Measurements from ENCODE around the gene CCDC141.

The CCDC141 gene

GRCh38 chr2:178827739-178828485 is 222.0 kb downstream of the CCDC141 start:
- Histone ChIP-seq H3K9me3 (no peaks in the 10 kb centered on the region), H3K27me3 (ENCODE audit: low read depth) (no peaks in the 10 kb centered on the region), H3K4me1 (peaks cover 14% of the 10 kb centered on the region), H3K36me3 (replicated peaks) (no peaks in the 10 kb centered on the region), H3K4me3 (no peak overlapping the region)
- in situ Hi-C loops (cut with MboI; ENCODE audit: low sequenced_read_pairs) = no loop called here
- DNase-seq (ENCODE audit: low spot score in 2 of 2) = no peak

GRCh38 chr2:178827111-178827510 is 222.8 kb downstream of the CCDC141 start:
- Histone ChIP-seq H3K4me3 (no peak overlapping the region), H3K9me3 (no peaks in the 10 kb centered on the region), H3K4me1 (peaks cover 14% of the 10 kb centered on the region), H3K36me3 (replicated peaks) (no peaks in the 10 kb centered on the region), H3K27me3 (ENCODE audit: low read depth) (no peaks in the 10 kb centered on the region)
- in situ Hi-C loops (cut with MboI; ENCODE audit: low sequenced_read_pairs) = no loop called here
- no peak for DNase-seq (ENCODE audit: low spot score in 2 of 2)

- DNase-seq (ENCODE audit: low spot score in 2 of 2) = no peak
- H3K27me3 ChIP-seq (ENCODE audit: low read depth) = no peaks in the 10 kb centered on the region
- no peak overlapping the region for H3K4me3 ChIP-seq
- peaks cover 14% of the 10 kb centered on the region for H3K4me1 ChIP-seq
- in situ Hi-C loops (cut with MboI; ENCODE audit: low sequenced_read_pairs) = no loop called here
- H3K36me3 ChIP-seq (replicated peaks) = no peaks in the 10 kb centered on the region
- H3K9me3 ChIP-seq = no peaks in the 10 kb centered on the region
These were observed 224.8 kb downstream of the CCDC141 start for GRCh38 chr2:178825183-178825582.

GRCh38 chr2:178824181-178824580 is 225.8 kb downstream of the CCDC141 start:
- no peak for DNase-seq (ENCODE audit: low spot score in 2 of 2)
- H3K4me3 ChIP-seq = no peak overlapping the region
- in situ Hi-C loops (cut with MboI; ENCODE audit: low sequenced_read_pairs) = no loop called here

GRCh38 chr2:178819992-178820391 is 229.9 kb downstream of the CCDC141 start:
- Histone ChIP-seq H3K9me3 (no peaks in the 10 kb centered on the region), H3K36me3 (replicated peaks) (no peaks in the 10 kb centered on the region), H3K27me3 (ENCODE audit: low read depth) (no peaks in the 10 kb centered on the region), H3K4me3 (no peak overlapping the region), H3K4me1 (no peaks in the 10 kb centered on the region)
- in situ Hi-C loops (cut with MboI; ENCODE audit: low sequenced_read_pairs) = no loop called here
- DNase-seq (ENCODE audit: low spot score in 2 of 2) = no peak

More at GRCh38 chr2:178824181-178824580, 225.8 kb downstream of the CCDC141 start:
- Histone ChIP-seq H3K4me1 (peaks cover 14% of the 10 kb centered on the region), H3K36me3 (replicated peaks) (no peaks in the 10 kb centered on the region), H3K27me3 (ENCODE audit: low read depth) (no peaks in the 10 kb centered on the region), H3K9me3 (no peaks in the 10 kb centered on the region)

- H3K4me1 ChIP-seq = no peaks in the 10 kb centered on the region
- H3K9me3 ChIP-seq = no peaks in the 10 kb centered on the region
- no peak overlapping the region for H3K4me3 ChIP-seq
- no peaks in the 10 kb centered on the region for H3K36me3 ChIP-seq (replicated peaks)
- no peak for DNase-seq (ENCODE audit: low spot score in 2 of 2)
- H3K27me3 ChIP-seq (ENCODE audit: low read depth) = no peaks in the 10 kb centered on the region
- in situ Hi-C loops (cut with MboI; ENCODE audit: low sequenced_read_pairs) = no loop called here
These were observed 230.6 kb downstream of the CCDC141 start for GRCh38 chr2:178819147-178819875.

- Histone ChIP-seq H3K9me3 (no peaks in the 10 kb centered on the region), H3K36me3 (replicated peaks) (no peaks in the 10 kb centered on the region), H3K27me3 (ENCODE audit: low read depth) (no peaks in the 10 kb centered on the region), H3K4me3 (no peak overlapping the region), H3K4me1 (no peaks in the 10 kb centered on the region)
- in situ Hi-C loops (cut with MboI; ENCODE audit: low sequenced_read_pairs) = no loop called here
- no peak for DNase-seq (ENCODE audit: low spot score in 2 of 2)
These were observed 238.0 kb downstream of the CCDC141 start for GRCh38 chr2:178811901-178812300.

- no peak overlapping the region for H3K4me3 ChIP-seq
- no peak for DNase-seq (ENCODE audit: low spot score in 2 of 2)
- H3K36me3 ChIP-seq (replicated peaks) = no peaks in the 10 kb centered on the region
- in situ Hi-C loops (cut with MboI; ENCODE audit: low sequenced_read_pairs) = no loop called here
- H3K27me3 ChIP-seq (ENCODE audit: low read depth) = no peaks in the 10 kb centered on the region
- no peaks in the 10 kb centered on the region for H3K4me1 ChIP-seq
- no peaks in the 10 kb centered on the region for H3K9me3 ChIP-seq
These were observed 238.9 kb downstream of the CCDC141 start for GRCh38 chr2:178811045-178811444.

GRCh38 chr2:178810422-178810821 is 239.5 kb downstream of the CCDC141 start:
- Histone ChIP-seq H3K4me3 (no peak overlapping the region), H3K27me3 (ENCODE audit: low read depth) (no peaks in the 10 kb centered on the region), H3K36me3 (replicated peaks) (no peaks in the 10 kb centered on the region), H3K4me1 (no peaks in the 10 kb centered on the region), H3K9me3 (no peaks in the 10 kb centered on the region)
- DNase-seq (ENCODE audit: low spot score in 2 of 2) = no peak
- in situ Hi-C loops (cut with MboI; ENCODE audit: low sequenced_read_pairs) = no loop called here

GRCh38 chr2:178807227-178808008 is 242.5 kb downstream of the CCDC141 start, which contains the start of gene TTN:
TSS of gene TTN (minus strand) at chr2:178807423. CDS start at chr2:178804642, 2,781 bp downstream.
- Histone ChIP-seq H3K9me3 (no peaks in the 10 kb centered on the region), H3K36me3 (replicated peaks) (no peaks in the 10 kb centered on the region), H3K4me1 (no peaks in the 10 kb centered on the region), H3K4me3 (no peak within 1 kb of the TSS), H3K27me3 (ENCODE audit: low read depth) (no peaks in the 10 kb centered on the region)
- DNase-seq (ENCODE audit: low spot score in 2 of 2) = no peak
- in situ Hi-C loops (cut with MboI; ENCODE audit: low sequenced_read_pairs) = no loop called here

- no peaks in the 10 kb centered on the region for H3K4me1 ChIP-seq
- no peaks in the 10 kb centered on the region for H3K27me3 ChIP-seq (ENCODE audit: low read depth)
- no peaks in the 10 kb centered on the region for H3K9me3 ChIP-seq
- H3K4me3 ChIP-seq = no peak overlapping the region
- DNase-seq (ENCODE audit: low spot score in 2 of 2) = no peak
- in situ Hi-C loops (cut with MboI; ENCODE audit: low sequenced_read_pairs) = no loop called here
- no peaks in the 10 kb centered on the region for H3K36me3 ChIP-seq (replicated peaks)
These were observed 243.4 kb downstream of the CCDC141 start for GRCh38 chr2:178806543-178806942.

- H3K9me3 ChIP-seq = no peaks in the 10 kb centered on the region
- no peak for DNase-seq (ENCODE audit: low spot score in 2 of 2)
- in situ Hi-C loops (cut with MboI; ENCODE audit: low sequenced_read_pairs) = no loop called here
- H3K4me1 ChIP-seq = no peaks in the 10 kb centered on the region
- no peak overlapping the region for H3K4me3 ChIP-seq
- no peaks in the 10 kb centered on the region for H3K36me3 ChIP-seq (replicated peaks)
- H3K27me3 ChIP-seq (ENCODE audit: low read depth) = no peaks in the 10 kb centered on the region
These were observed 244.5 kb downstream of the CCDC141 start for GRCh38 chr2:178805457-178805856.

- no peak overlapping the region for H3K4me3 ChIP-seq
- peak in 1 of 2 experiments; percentile 49 for DNase-seq (ENCODE audit: low spot score in 2 of 2)
- in situ Hi-C loops (cut with MboI; ENCODE audit: low sequenced_read_pairs) = no loop called here
- H3K27me3 ChIP-seq (ENCODE audit: low read depth) = no peaks in the 10 kb centered on the region
- no peaks in the 10 kb centered on the region for H3K4me1 ChIP-seq
- H3K36me3 ChIP-seq (replicated peaks) = no peaks in the 10 kb centered on the region
- no peaks in the 10 kb centered on the region for H3K9me3 ChIP-seq
These were observed 245.1 kb downstream of the CCDC141 start for GRCh38 chr2:178804791-178805190.

GRCh38 chr2:178800510-178800909 is 249.4 kb downstream of the CCDC141 start:
- Histone ChIP-seq H3K4me3 (no peak overlapping the region), H3K9me3 (no peaks in the 10 kb centered on the region), H3K27me3 (ENCODE audit: low read depth) (no peaks in the 10 kb centered on the region), H3K36me3 (replicated peaks) (no peaks in the 10 kb centered on the region), H3K4me1 (0 out of 2 replicates have a peak, but pooled peaks cover 3% of the 10 kb centered on the region)
- in situ Hi-C loops (cut with MboI; ENCODE audit: low sequenced_read_pairs) = no loop called here
- no peak for DNase-seq (ENCODE audit: low spot score in 2 of 2)
